ENCODE measurements around the gene IL10RA. TPM values are rescaled to one million over a fixed set of nuclear protein-coding genes. Genes with fewer than 3 reads are reported as not detected.
A peak's percentile ranks its signal among the peaks of the same experiment; 100 is the strongest.

IL10RA gene
- total RNA-seq, 5 donors from 2014 or later (not counting 1 experiment from before 2014, with no cell fraction given), result 195 to 450 (median 375) TPM

GRCh38 chr11:117969160-117969991 is 16.8 kb upstream of the IL10RA start:
- no peaks in the 10 kb centered on the region for H3K27me3 ChIP-seq (replicated peaks in 1 of 2; ENCODE audit: control insufficient read depth in 2 of 2, extremely low read depth in 1 of 2, insufficient read depth in 2 of 2, low read length in 1 of 2)
- Mint-ChIP-seq H3K27me3 (no peaks in the 10 kb centered on the region), H3K4me1 (peaks cover 55 to 66% (median 59%) of the 10 kb centered on the region in 3 donors), H3K27ac (peak overlapping the region; percentile 13 to 76), H3K4me3 (peak overlapping the region in 1 of 3 donors; percentile 50), H3K36me3 (no peaks in the 10 kb centered on the region), H3K9me3 (no peaks in the 10 kb centered on the region)
- ATAC-seq (replicated peaks in 1 of 4), result peak in 1 of 4 experiments; percentile 27
- peaks cover 39 to 53% of the 10 kb centered on the region in 2 experiments for H3K4me1 ChIP-seq (ENCODE audit: control insufficient read depth in 1 of 2, extremely low read depth in 1 of 2, insufficient read depth in 2 of 2, low read length in 2 of 2)
- CTCF ChIA-PET, result interaction anchor here in 1 of 2 donors (0.5 to 1.8 kb wide), 3 partner anchors 19 to 210 kb away, joined by 4 to 6 read pairs (median 4); no protein-coding TSS in a partner anchor
- POLR2A ChIA-PET, result no interaction called here
- H3K4me3 ChIP-seq (ENCODE audit: control insufficient read depth in 1 of 2, extremely low read depth in 1 of 2, low read length in 1 of 2), result no peak overlapping the region
- DNase-seq, result peak in 1 of 35 experiments; percentile 34
- WGBS (ENCODE audit: insufficient coverage), result 80% methylated on average over 3 of the region's 5 CpGs
- H3K9me3 ChIP-seq, result no peaks in the 10 kb centered on the region
- no peaks in the 10 kb centered on the region for H3K36me3 ChIP-seq (ENCODE audit: control insufficient read depth in 2 of 2, extremely low read depth in 1 of 2, insufficient read depth in 1 of 2, low read length in 1 of 2)
- H3K27ac ChIP-seq (ENCODE audit: low read length), result no peak overlapping the region

GRCh38 chr11:117970400-117971024 is 15.7 kb upstream of the IL10RA start:
- ATAC-seq (replicated peaks in 1 of 4), result peak; percentile 57 to 84 (median 76)
- H3K4me3 Mint-ChIP-seq, result peak overlapping the region; percentile 22 to 50 (median 25)
- Histone ChIP-seq H3K36me3 (ENCODE audit: control insufficient read depth in 2 of 2, extremely low read depth in 1 of 2, insufficient read depth in 1 of 2, low read length in 1 of 2) (no peaks in the 10 kb centered on the region), H3K4me3 (ENCODE audit: control insufficient read depth in 1 of 2, extremely low read depth in 1 of 2, low read length in 1 of 2) (peak overlapping the region in 1 of 2 donors; percentile 32), H3K27me3 (replicated peaks in 1 of 2; ENCODE audit: control insufficient read depth in 2 of 2, extremely low read depth in 1 of 2, insufficient read depth in 2 of 2, low read length in 1 of 2) (no peaks in the 10 kb centered on the region), H3K9me3 (no peaks in the 10 kb centered on the region), H3K4me1 (ENCODE audit: control insufficient read depth in 1 of 2, extremely low read depth in 1 of 2, insufficient read depth in 2 of 2, low read length in 2 of 2) (peaks cover 39 to 59% of the 10 kb centered on the region in 2 experiments), H3K27ac (ENCODE audit: low read length) (peak overlapping the region; percentile 50)
- H3K27me3 Mint-ChIP-seq, result no peaks in the 10 kb centered on the region
- WGBS (ENCODE audit: insufficient coverage), result no CpG with 5 or more reads among the region's 4 CpGs
- no peaks in the 10 kb centered on the region for H3K9me3 Mint-ChIP-seq
- H3K36me3 Mint-ChIP-seq, result no peaks in the 10 kb centered on the region
- ChIA-PET POLR2A (interaction anchor here in 1 of 2 donors (0.5 to 0.7 kb wide), 2 partner anchors 13 to 15 kb away, joined by 6 to 9 read pairs; no protein-coding TSS in a partner anchor), CTCF (interaction anchor here (0.7 to 1.8 kb wide), 4 partner anchors 20 to 163 kb away, joined by 3 to 6 read pairs (median 4); no protein-coding TSS in a partner anchor)
- peaks cover 61 to 68% (median 67%) of the 10 kb centered on the region in 3 donors for H3K4me1 Mint-ChIP-seq
- DNase-seq, result peak in 3 of 35 experiments; percentile 17 to 65 (median 24)
- peak overlapping the region; percentile 76 to 78 for H3K27ac Mint-ChIP-seq

- 100% methylated on average over 3 of the region's 10 CpGs for WGBS (ENCODE audit: insufficient coverage)
- H3K9me3 Mint-ChIP-seq, result no peaks in the 10 kb centered on the region
- H3K27me3 Mint-ChIP-seq, result no peaks in the 10 kb centered on the region
- peak overlapping the region in 1 of 2 donors; percentile 23 for H3K27ac Mint-ChIP-seq
- Histone ChIP-seq H3K36me3 (ENCODE audit: control insufficient read depth in 2 of 2, extremely low read depth in 1 of 2, insufficient read depth in 1 of 2, low read length in 1 of 2) (no peaks in the 10 kb centered on the region), H3K27me3 (replicated peaks in 1 of 2; ENCODE audit: control insufficient read depth in 2 of 2, extremely low read depth in 1 of 2, insufficient read depth in 2 of 2, low read length in 1 of 2) (no peaks in the 10 kb centered on the region), H3K27ac (ENCODE audit: low read length) (no peak overlapping the region), H3K9me3 (no peaks in the 10 kb centered on the region), H3K4me3 (ENCODE audit: control insufficient read depth in 1 of 2, extremely low read depth in 1 of 2, low read length in 1 of 2) (no peak overlapping the region), H3K4me1 (ENCODE audit: control insufficient read depth in 1 of 2, extremely low read depth in 1 of 2, insufficient read depth in 2 of 2, low read length in 2 of 2) (peaks cover 43 to 67% of the 10 kb centered on the region in 2 experiments)
- POLR2A ChIA-PET, result no interaction called here
- peak overlapping the region in 1 of 3 donors; percentile 43 for H3K4me3 Mint-ChIP-seq
- no peak for DNase-seq
- no peak for ATAC-seq (replicated peaks in 1 of 4)
- peaks cover 2% of the 10 kb centered on the region for H3K36me3 Mint-ChIP-seq
- H3K4me1 Mint-ChIP-seq, result peaks cover 74 to 82% (median 77%) of the 10 kb centered on the region in 3 donors
- CTCF ChIA-PET, result interaction anchor here in 1 of 2 donors (0.6 kb wide), 1 partner anchor 253 kb away, joined by 4 read pairs; the partner anchor contains the start of gene JAML
Measured at GRCh38 chr11:117972044-117972443, 14.2 kb upstream of the IL10RA start.

GRCh38 chr11:117972629-117973502 is 13.3 kb upstream of the IL10RA start:
- no peak for DNase-seq
- no peaks in the 10 kb centered on the region for H3K36me3 ChIP-seq (ENCODE audit: control insufficient read depth in 2 of 2, extremely low read depth in 1 of 2, insufficient read depth in 1 of 2, low read length in 1 of 2)
- peaks cover 79 to 89% (median 85%) of the 10 kb centered on the region in 3 donors for H3K4me1 Mint-ChIP-seq
- ATAC-seq (replicated peaks in 1 of 4), result no peak
- H3K36me3 Mint-ChIP-seq, result peaks cover 10% of the 10 kb centered on the region
- H3K27ac Mint-ChIP-seq, result peak overlapping the region; percentile 63 to 81
- H3K27me3 ChIP-seq (replicated peaks in 1 of 2; ENCODE audit: control insufficient read depth in 2 of 2, extremely low read depth in 1 of 2, insufficient read depth in 2 of 2, low read length in 1 of 2), result no peaks in the 10 kb centered on the region
- WGBS (ENCODE audit: insufficient coverage), result 96% methylated on average over 4 of the region's 9 CpGs
- no peak overlapping the region for H3K4me3 ChIP-seq (ENCODE audit: control insufficient read depth in 1 of 2, extremely low read depth in 1 of 2, low read length in 1 of 2)
- no peaks in the 10 kb centered on the region for H3K27me3 Mint-ChIP-seq
- H3K4me1 ChIP-seq (ENCODE audit: control insufficient read depth in 1 of 2, extremely low read depth in 1 of 2, insufficient read depth in 2 of 2, low read length in 2 of 2), result peaks cover 49 to 75% of the 10 kb centered on the region in 2 experiments
- H3K9me3 Mint-ChIP-seq, result no peaks in the 10 kb centered on the region
- CTCF ChIA-PET, result interaction anchor here (0.6 to 0.7 kb wide), 2 partner anchors 150 to 252 kb away, joined by 3 to 4 read pairs; partner anchors contain the start of gene JAML (in 1 of the 2)
- no peaks in the 10 kb centered on the region for H3K9me3 ChIP-seq
- H3K27ac ChIP-seq (ENCODE audit: low read length), result no peak overlapping the region
- POLR2A ChIA-PET, result no interaction called here
- H3K4me3 Mint-ChIP-seq, result peak overlapping the region in 2 of 3 donors; percentile 22 to 43

- Mint-ChIP-seq H3K27ac (peak overlapping the region; percentile 63 to 81), H3K4me3 (peak overlapping the region in 2 of 3 donors; percentile 22 to 43), H3K36me3 (peaks cover 13% of the 10 kb centered on the region), H3K27me3 (no peaks in the 10 kb centered on the region), H3K4me1 (peaks cover 78 to 89% (median 86%) of the 10 kb centered on the region in 3 donors), H3K9me3 (no peaks in the 10 kb centered on the region)
- no peak for ATAC-seq (replicated peaks in 1 of 4)
- Histone ChIP-seq H3K9me3 (no peaks in the 10 kb centered on the region), H3K4me1 (ENCODE audit: control insufficient read depth in 1 of 2, extremely low read depth in 1 of 2, insufficient read depth in 2 of 2, low read length in 2 of 2) (peaks cover 49 to 77% of the 10 kb centered on the region in 2 experiments), H3K36me3 (ENCODE audit: control insufficient read depth in 2 of 2, extremely low read depth in 1 of 2, insufficient read depth in 1 of 2, low read length in 1 of 2) (no peaks in the 10 kb centered on the region), H3K4me3 (ENCODE audit: control insufficient read depth in 1 of 2, extremely low read depth in 1 of 2, low read length in 1 of 2) (no peak overlapping the region), H3K27me3 (replicated peaks in 1 of 2; ENCODE audit: control insufficient read depth in 2 of 2, extremely low read depth in 1 of 2, insufficient read depth in 2 of 2, low read length in 1 of 2) (no peaks in the 10 kb centered on the region), H3K27ac (ENCODE audit: low read length) (no peak overlapping the region)
- ChIA-PET CTCF (no interaction called here), POLR2A (no interaction called here)
- no peak for DNase-seq
- 94% methylated on average over 2 of the region's 4 CpGs for WGBS (ENCODE audit: insufficient coverage)
Measured at GRCh38 chr11:117973503-117973860, 12.7 kb upstream of the IL10RA start.
